CD14-positive monocyte (primary cell): ENCODE data around the gene CCDC50. TPM values are rescaled to one million over a fixed set of nuclear protein-coding genes. Genes with fewer than 3 reads are reported as not detected.

Source experiments
- DNase-seq, 3 donors: peaks; one replicate each; pipeline ENCODE4 v3.0.0-alpha.2; 2011 to 2022
- H2AFZ ChIP-seq: 2 replicates; pipeline ENCODE4 v1.6.0; 2012; ENCODE audit warnings: mild to moderate bottlenecking, low read depth, low read length, inconsistent platforms; ENCODE audit not compliant: insufficient read depth, poor library complexity, severe bottlenecking
- H3K27ac ChIP-seq, 2 donors: 1 replicate in 1 of 2; 2 replicates in 1 of 2; pipeline ENCODE4 v1.5.1; 2012 to 2013; ENCODE audit warnings: low read length in 2 of 2, control low read depth in 1 of 2, inconsistent platforms in 1 of 2, low read depth in 1 of 2, mild to moderate bottlenecking in 1 of 2
- H3K27me3 ChIP-seq, 2 donors: one replicate each; pipeline versions ENCODE4 v1.6.0 to v1.6.1; 2011 to 2013; ENCODE audit warnings: low read length in 2 of 2; ENCODE audit not compliant: control insufficient read depth in 2 of 2, insufficient read depth in 2 of 2
- H3K36me3 ChIP-seq, 2 donors: replicated peaks in 1 of 2; 1 replicate in 1 of 2; 2 replicates in 1 of 2; pipeline versions ENCODE4 v1.5.1 to v1.6.1; 2012 to 2013; ENCODE audit warnings: low read length in 2 of 2, control low read depth in 1 of 2, inconsistent platforms in 1 of 2, mild to moderate bottlenecking in 1 of 2; ENCODE audit not compliant: insufficient read depth in 2 of 2, control insufficient read depth in 1 of 2
- H3K4me1 ChIP-seq, 2 donors: 1 replicate in 1 of 2; 2 replicates in 1 of 2; pipeline versions ENCODE4 v1.5.1 to v1.6.1; 2012 to 2013; ENCODE audit warnings: low read length in 2 of 2, control low read depth in 1 of 2, inconsistent platforms in 1 of 2, mild to moderate bottlenecking in 1 of 2, moderate library complexity in 1 of 2; ENCODE audit not compliant: insufficient read depth in 2 of 2, control insufficient read depth in 1 of 2
- H3K4me2 ChIP-seq: replicated peaks from 2 replicates; pipeline ENCODE3; 2012; ENCODE audit warnings: low read length, moderate library complexity, mild to moderate bottlenecking; ENCODE audit not compliant: poor library complexity, severe bottlenecking; ENCODE audit errors: extremely low read depth
- H3K4me3 ChIP-seq, 3 experiments: fragments of 200-600 bp in 1 of 3; sonication (generic) in 1 of 3; replicated peaks in 1 of 3; 1 replicate in 2 of 3; 2 replicates in 1 of 3; pipeline ENCODE4 v1.5.1; 2011 to 2013; ENCODE audit warnings: low read length in 3 of 3, mild to moderate bottlenecking in 3 of 3, control low read depth in 2 of 3, low read depth in 2 of 3, inconsistent platforms in 1 of 3, moderate library complexity in 1 of 3
- H3K79me2 ChIP-seq: 2 replicates; pipeline ENCODE4 v1.6.0; 2012; ENCODE audit warnings: mild to moderate bottlenecking, control low read depth, inconsistent platforms, low read length, moderate library complexity; ENCODE audit not compliant: insufficient read depth
- H3K9ac ChIP-seq: 2 replicates; pipeline ENCODE4 v1.6.0; 2017; ENCODE audit warnings: low read length, mild to moderate bottlenecking; ENCODE audit not compliant: insufficient read depth, poor library complexity, severe bottlenecking
- H3K9me3 ChIP-seq, 2 donors: replicated peaks in 1 of 2; 1 replicate in 1 of 2; 2 replicates in 1 of 2; pipeline versions ENCODE4 v1.5.1 to v1.6.1; 2012 to 2013; ENCODE audit warnings: low read length in 2 of 2, control low read depth in 1 of 2; ENCODE audit not compliant: control insufficient read depth in 1 of 2, insufficient read depth in 1 of 2
- H4K20me1 ChIP-seq: 2 replicates; pipeline ENCODE4 v1.6.0; 2012; ENCODE audit warnings: mild to moderate bottlenecking, low read length, control low read depth, moderate library complexity; ENCODE audit not compliant: insufficient read depth
- H3K27ac Mint-ChIP-seq, 7 donors: one replicate each; pipeline ENCODE4 v1.8.0; 2020; ENCODE audit warnings: mild to moderate bottlenecking in 7 of 7, mixed read lengths in 7 of 7, moderate library complexity in 6 of 7, inconsistent platforms in 2 of 7
- H3K27me3 Mint-ChIP-seq, 3 donors: one replicate each; pipeline ENCODE4 v1.8.0; 2021 to 2022; ENCODE audit warnings: low read depth in 3 of 3, mild to moderate bottlenecking in 3 of 3, mixed read lengths in 3 of 3, moderate library complexity in 3 of 3, inconsistent platforms in 1 of 3
- H3K36me3 Mint-ChIP-seq, 2 donors: one replicate each; pipeline ENCODE4 v1.8.0; 2020; ENCODE audit warnings: mixed read lengths in 2 of 2, inconsistent platforms in 1 of 2, mild to moderate bottlenecking in 1 of 2
- H3K4me1 Mint-ChIP-seq: one replicate; pipeline ENCODE4 v1.8.0; 2020; ENCODE audit warnings: mild to moderate bottlenecking, mixed read lengths
- H3K4me3 Mint-ChIP-seq, 2 donors: one replicate each; pipeline ENCODE4 v1.8.0; 2020; ENCODE audit warnings: mild to moderate bottlenecking in 2 of 2, mixed read lengths in 2 of 2, moderate library complexity in 1 of 2
- H3K9me3 Mint-ChIP-seq, 7 donors: one replicate each; pipeline ENCODE4 v1.8.0; 2020 to 2022; ENCODE audit warnings: mixed read lengths in 7 of 7, mild to moderate bottlenecking in 6 of 7, moderate library complexity in 6 of 7, inconsistent platforms in 2 of 7
- WGBS: methylation state at CpG from one replicate; pipeline ENCODE4 v1.1.5; 2013; ENCODE audit warnings: missing lambda C conversion rate; ENCODE audit not compliant: insufficient coverage; 5-methylcytosine and 5-hydroxymethylcytosine counted together
- intact Hi-C, 2 donors: fragments of 100-400 bp; cut with micrococcal nuclease; formaldehyde crosslinking; loops; one replicate each; pipeline versions ENCODE4 v1.15.0 to v1.15.1; 2023
- polyA plus RNA-seq, 3 donors: library from polyadenylated mRNA; depleted of rRNA in 1 of 3; unstranded in 2 of 3; stranded (reverse) in 1 of 3; fragments of 300-500 nt in 2 of 3; fragments of >200 nt in 1 of 3; fragmentation: Illumina TruSeq in 2 of 3; gene quantifications; 1 replicate in 2 of 3; 2 replicates in 1 of 3; pipeline ENCODE4 v1.2.3, GENCODE V29; 2012 to 2021
- TF ChIP-seq, protein P1 (sequence below): fragments of 200-600 bp; IDR thresholded peaks from one replicate; pipeline ENCODE4 v1.8.0; 2022; ENCODE audit warnings: antibody characterized with exemption, mild to moderate bottlenecking

Gene CCDC50
- polyA plus RNA-seq, 3 donors, result 13.3 to 29.2 (median 25.8) TPM

GRCh38 chr3:191409791-191410359 is 80.7 kb downstream of the CCDC50 start:
- no peaks in the 10 kb centered on the region for H3K4me1 ChIP-seq
- no peak overlapping the region for H3K4me3 ChIP-seq
- no peaks in the 10 kb centered on the region for H3K36me3 Mint-ChIP-seq
- H3K27ac Mint-ChIP-seq, result no peak overlapping the region
- no peaks in the 10 kb centered on the region for H3K27me3 ChIP-seq
- H3K9me3 Mint-ChIP-seq, result peaks cover 7 to 20% (median 17%) of the 10 kb centered on the region in 7 donors
- H3K79me2 ChIP-seq, result no peaks in the 10 kb centered on the region
- WGBS, result 80% methylated on average over 1 of the region's 3 CpGs
- no peak overlapping the region for H3K27ac ChIP-seq
- no peak overlapping the region for H3K9ac ChIP-seq
- H3K4me2 ChIP-seq, result no peak overlapping the region
- no peak for DNase-seq
- no peaks in the 10 kb centered on the region for H3K4me1 Mint-ChIP-seq
- TF ChIP-seq, protein P1, sequence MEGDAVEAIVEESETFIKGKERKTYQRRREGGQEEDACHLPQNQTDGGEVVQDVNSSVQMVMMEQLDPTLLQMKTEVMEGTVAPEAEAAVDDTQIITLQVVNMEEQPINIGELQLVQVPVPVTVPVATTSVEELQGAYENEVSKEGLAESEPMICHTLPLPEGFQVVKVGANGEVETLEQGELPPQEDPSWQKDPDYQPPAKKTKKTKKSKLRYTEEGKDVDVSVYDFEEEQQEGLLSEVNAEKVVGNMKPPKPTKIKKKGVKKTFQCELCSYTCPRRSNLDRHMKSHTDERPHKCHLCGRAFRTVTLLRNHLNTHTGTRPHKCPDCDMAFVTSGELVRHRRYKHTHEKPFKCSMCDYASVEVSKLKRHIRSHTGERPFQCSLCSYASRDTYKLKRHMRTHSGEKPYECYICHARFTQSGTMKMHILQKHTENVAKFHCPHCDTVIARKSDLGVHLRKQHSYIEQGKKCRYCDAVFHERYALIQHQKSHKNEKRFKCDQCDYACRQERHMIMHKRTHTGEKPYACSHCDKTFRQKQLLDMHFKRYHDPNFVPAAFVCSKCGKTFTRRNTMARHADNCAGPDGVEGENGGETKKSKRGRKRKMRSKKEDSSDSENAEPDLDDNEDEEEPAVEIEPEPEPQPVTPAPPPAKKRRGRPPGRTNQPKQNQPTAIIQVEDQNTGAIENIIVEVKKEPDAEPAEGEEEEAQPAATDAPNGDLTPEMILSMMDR, result no peak
- peaks cover 4 to 5% of the 10 kb centered on the region in 2 donors for H3K9me3 ChIP-seq
- peaks cover 0 to 7% (median 2%) of the 10 kb centered on the region in 3 donors for H3K27me3 Mint-ChIP-seq
- H2AFZ ChIP-seq, result no peak overlapping the region
- intact Hi-C loops, result no loop called here
- H3K4me3 Mint-ChIP-seq, result no peak overlapping the region
- no peaks in the 10 kb centered on the region for H4K20me1 ChIP-seq
- H3K36me3 ChIP-seq, result no peaks in the 10 kb centered on the region

DNA sequence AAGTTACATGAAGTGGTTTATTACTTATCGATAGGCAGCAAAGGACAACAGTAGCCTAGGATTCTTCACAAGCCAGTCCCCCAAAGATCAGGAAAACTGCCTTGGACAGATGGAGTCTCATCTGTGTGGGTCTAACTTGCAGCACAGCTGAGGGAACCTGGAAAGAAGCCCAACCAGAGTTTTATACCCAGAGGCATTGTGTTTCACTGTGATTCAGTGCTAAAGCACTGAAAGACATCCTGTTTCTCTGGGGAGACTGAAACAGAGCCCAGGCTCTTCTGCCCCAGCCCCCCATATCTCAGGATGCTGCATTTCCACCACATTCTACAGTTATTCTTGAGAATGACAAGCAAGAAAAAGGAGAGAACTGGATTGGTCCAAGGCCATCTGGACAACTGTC is 83.6 kb downstream of the CCDC50 start:
- no peak for DNase-seq
- peaks cover 4 to 13% of the 10 kb centered on the region in 2 donors for H3K9me3 ChIP-seq
- no peak overlapping the region for H3K9ac ChIP-seq
- no peaks in the 10 kb centered on the region for H3K36me3 ChIP-seq
- WGBS, result 80% methylated on average over 1 of the region's 1 CpG
- H3K4me3 Mint-ChIP-seq, result no peak overlapping the region
- no peaks in the 10 kb centered on the region for H3K4me1 ChIP-seq
- H3K27ac ChIP-seq, result no peak overlapping the region
- H3K36me3 Mint-ChIP-seq, result no peaks in the 10 kb centered on the region
- H3K79me2 ChIP-seq, result no peaks in the 10 kb centered on the region
- TF ChIP-seq, protein P1, result no peak
- no peaks in the 10 kb centered on the region for H4K20me1 ChIP-seq
- H3K4me1 Mint-ChIP-seq, result peaks cover 6% of the 10 kb centered on the region
- H3K27me3 Mint-ChIP-seq, result peaks cover 0 to 2% (median under 1%) of the 10 kb centered on the region in 3 donors
- no peak overlapping the region for H3K4me3 ChIP-seq
- H2AFZ ChIP-seq, result no peak overlapping the region
- no peaks in the 10 kb centered on the region for H3K27me3 ChIP-seq
- intact Hi-C loops, result no loop called here
- no peak overlapping the region for H3K27ac Mint-ChIP-seq
- H3K4me2 ChIP-seq, result no peak overlapping the region
- H3K9me3 Mint-ChIP-seq, result peaks cover 10 to 32% (median 22%) of the 10 kb centered on the region in 7 donors
